ENCODE data around the gene TSGA10.
"Not testable (repeated sequence)": the region's sequence is repeated elsewhere in the genome, so short reads cannot be mapped to it uniquely, and the experiment has no call there.

- TF ChIP-seq CTCF (IDR thresholded peaks at IDR 0.05 in 4 of 5, conservative IDR thresholded peaks at IDR 0.05 in 1 of 5); POLR2A (IDR thresholded peaks at IDR 0.05): not testable (repeated sequence)
These were observed 105.6 kb downstream of the TSGA10 start for GRCh38 chr2:99049187-99049586.

All from gastrocnemius medialis (tissue), 4 donors.